Measurements from ENCODE around the gene CHST1.

Gene CHST1

GRCh38 chr11:45659818-45660160 lies 5.6 kb downstream of the CHST1 start:
- no peak for DNase-seq (ENCODE audit: low read depth)

GRCh38 chr11:45659031-45659817 lies 6.2 kb downstream of the CHST1 start:
- DNase-seq (ENCODE audit: low read depth): no peak

- no peak for DNase-seq (ENCODE audit: low read depth)
Measured at GRCh38 chr11:45658292-45658991, 7.0 kb downstream of the CHST1 start.

GRCh38 chr11:45657496-45658260 lies 7.7 kb downstream of the CHST1 start:
- DNase-seq (ENCODE audit: low read depth): no peak

- no peak for DNase-seq (ENCODE audit: low read depth)
Measured at GRCh38 chr11:45655831-45656230, 9.6 kb downstream of the CHST1 start.

GRCh38 chr11:45655347-45655756 lies 10.1 kb downstream of the CHST1 start:
- peak; percentile 25 for DNase-seq (ENCODE audit: low read depth)

- no peak for DNase-seq (ENCODE audit: low read depth)
Measured at GRCh38 chr11:45655012-45655283, 10.5 kb downstream of the CHST1 start.

- no peak for DNase-seq (ENCODE audit: low read depth)
Measured at GRCh38 chr11:45654231-45655011, 11.0 kb downstream of the CHST1 start.

- no peak for DNase-seq (ENCODE audit: low read depth)
Measured at GRCh38 chr11:45653277-45653676, 12.1 kb downstream of the CHST1 start.

GRCh38 chr11:45652781-45653180 lies 12.6 kb downstream of the CHST1 start:
- no peak for DNase-seq (ENCODE audit: low read depth)

- DNase-seq (ENCODE audit: low read depth): no peak
Measured at GRCh38 chr11:45651841-45652749, 13.3 kb downstream of the CHST1 start.

- DNase-seq (ENCODE audit: low read depth): no peak
Measured at GRCh38 chr11:45651156-45651555, 14.3 kb downstream of the CHST1 start.

GRCh38 chr11:45650166-45651095 lies 15.0 kb downstream of the CHST1 start:
- no peak for DNase-seq (ENCODE audit: low read depth)

- DNase-seq (ENCODE audit: low read depth): no peak
Measured at GRCh38 chr11:45649544-45650165, 15.8 kb downstream of the CHST1 start.

GRCh38 chr11:45648931-45649330 lies 16.5 kb downstream of the CHST1 start:
- DNase-seq (ENCODE audit: low read depth): no peak

GRCh38 chr11:45647786-45648185 lies 17.6 kb downstream of the CHST1 start:
- DNase-seq (ENCODE audit: low read depth): no peak

GRCh38 chr11:45647329-45647728 lies 18.1 kb downstream of the CHST1 start:
- no peak for DNase-seq (ENCODE audit: low read depth)

GRCh38 chr11:45646275-45646927 lies 19.0 kb downstream of the CHST1 start:
- no peak for DNase-seq (ENCODE audit: low read depth)

All from stimulated activated CD4-positive, alpha-beta T cell treated with anti-CD3 and anti-CD28 coated beads, Interleukin-2, amount 100 ng/mL, for 4 hours (primary cell).